Mesothelial cell of epicardium (in vitro differentiated cells): ENCODE results near the gene FCHSD1. TPM values are rescaled to one million over a fixed set of nuclear protein-coding genes. Genes with fewer than 3 reads are reported as not detected.
"Not testable (repeated sequence)": the region's sequence is repeated elsewhere in the genome, so short reads cannot be mapped to it uniquely, and the experiment has no call there.

Source experiments
- DNase-seq, 2 experiments: peaks; one replicate each; pipeline ENCODE4 v3.0.0; 2021; ENCODE audit warnings: low spot score in 2 of 2; ENCODE audit not compliant: unreplicated experiment in 2 of 2
- H3K27ac Mint-ChIP-seq: 2 replicates; pipeline ENCODE4 v1.8.0; 2021; ENCODE audit warnings: mixed read lengths
- H3K27me3 Mint-ChIP-seq: 2 replicates; pipeline ENCODE4 v1.8.0; 2021; ENCODE audit warnings: low read depth, mixed read lengths
- H3K36me3 Mint-ChIP-seq: 2 replicates; pipeline ENCODE4 v1.8.0; 2021; ENCODE audit warnings: mixed read lengths
- H3K4me1 Mint-ChIP-seq: 2 replicates; pipeline ENCODE4 v1.8.0; 2021; ENCODE audit warnings: mixed read lengths
- H3K4me3 Mint-ChIP-seq: 2 replicates; pipeline ENCODE4 v1.8.0; 2021; ENCODE audit warnings: mild to moderate bottlenecking, moderate library complexity, mixed read lengths
- H3K9me3 Mint-ChIP-seq: 2 replicates; pipeline ENCODE4 v1.8.0; 2021; ENCODE audit warnings: mixed read lengths
- total RNA-seq: library from RNA; stranded (reverse); gene quantifications from 3 replicates; pipeline ENCODE4 v1.2.1, GENCODE V29; 2021
- TF ChIP-seq, protein P1 (sequence below): fragments of 200-600 bp; sonication (generic); IDR thresholded peaks from one replicate; pipeline ENCODE4 v1.5.0; 2021; ENCODE audit warnings: antibody characterized with exemption; ENCODE audit not compliant: unreplicated experiment

The FCHSD1 gene
- total RNA-seq, 1 donor from 2014 or later, result 48.6 TPM

DNA sequence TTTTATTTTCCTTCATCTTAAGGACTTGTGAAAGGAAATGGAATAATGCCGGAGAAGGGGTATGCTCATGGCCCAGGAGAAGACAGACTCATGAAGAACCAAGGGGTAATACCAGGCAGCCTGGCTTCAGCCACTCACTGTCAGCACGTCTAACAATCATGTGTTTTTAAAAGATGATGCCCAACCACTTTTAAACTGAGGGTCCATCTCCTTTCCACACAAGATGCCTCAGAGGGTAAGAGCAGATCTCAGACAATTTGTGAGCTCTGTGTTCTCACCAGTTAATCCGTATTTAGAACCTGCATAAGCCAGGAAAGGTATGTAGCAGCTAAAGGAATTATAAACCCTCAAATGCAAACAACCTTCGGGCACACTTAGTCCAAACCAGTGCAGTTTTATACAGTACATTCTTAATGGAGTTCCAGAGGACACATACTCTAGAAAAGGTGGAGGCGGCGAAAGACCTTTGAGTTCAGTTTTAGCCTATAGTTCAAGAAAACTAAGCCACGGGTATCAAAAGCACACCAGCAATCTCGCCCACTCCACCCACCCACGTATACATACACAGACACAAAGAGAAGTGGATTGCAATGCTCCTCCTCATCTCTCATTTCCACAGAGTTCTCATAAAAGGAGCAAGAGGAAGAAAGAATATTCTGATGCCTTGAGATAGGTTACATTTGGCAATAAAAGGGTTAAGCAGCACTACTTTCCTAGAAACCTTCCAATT lies 35.1 kb downstream of the FCHSD1 start:
- Mint-ChIP-seq H3K9me3 (no peaks in the 10 kb centered on the region), H3K4me3 (no peak overlapping the region), H3K4me1 (peaks cover 24% of the 10 kb centered on the region), H3K27me3 (no peaks in the 10 kb centered on the region), H3K36me3 (peaks cover 3% of the 10 kb centered on the region), H3K27ac (no peak overlapping the region)
- TF ChIP-seq, protein P1, sequence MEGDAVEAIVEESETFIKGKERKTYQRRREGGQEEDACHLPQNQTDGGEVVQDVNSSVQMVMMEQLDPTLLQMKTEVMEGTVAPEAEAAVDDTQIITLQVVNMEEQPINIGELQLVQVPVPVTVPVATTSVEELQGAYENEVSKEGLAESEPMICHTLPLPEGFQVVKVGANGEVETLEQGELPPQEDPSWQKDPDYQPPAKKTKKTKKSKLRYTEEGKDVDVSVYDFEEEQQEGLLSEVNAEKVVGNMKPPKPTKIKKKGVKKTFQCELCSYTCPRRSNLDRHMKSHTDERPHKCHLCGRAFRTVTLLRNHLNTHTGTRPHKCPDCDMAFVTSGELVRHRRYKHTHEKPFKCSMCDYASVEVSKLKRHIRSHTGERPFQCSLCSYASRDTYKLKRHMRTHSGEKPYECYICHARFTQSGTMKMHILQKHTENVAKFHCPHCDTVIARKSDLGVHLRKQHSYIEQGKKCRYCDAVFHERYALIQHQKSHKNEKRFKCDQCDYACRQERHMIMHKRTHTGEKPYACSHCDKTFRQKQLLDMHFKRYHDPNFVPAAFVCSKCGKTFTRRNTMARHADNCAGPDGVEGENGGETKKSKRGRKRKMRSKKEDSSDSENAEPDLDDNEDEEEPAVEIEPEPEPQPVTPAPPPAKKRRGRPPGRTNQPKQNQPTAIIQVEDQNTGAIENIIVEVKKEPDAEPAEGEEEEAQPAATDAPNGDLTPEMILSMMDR, result no peak
- DNase-seq, result no peak

DNA sequence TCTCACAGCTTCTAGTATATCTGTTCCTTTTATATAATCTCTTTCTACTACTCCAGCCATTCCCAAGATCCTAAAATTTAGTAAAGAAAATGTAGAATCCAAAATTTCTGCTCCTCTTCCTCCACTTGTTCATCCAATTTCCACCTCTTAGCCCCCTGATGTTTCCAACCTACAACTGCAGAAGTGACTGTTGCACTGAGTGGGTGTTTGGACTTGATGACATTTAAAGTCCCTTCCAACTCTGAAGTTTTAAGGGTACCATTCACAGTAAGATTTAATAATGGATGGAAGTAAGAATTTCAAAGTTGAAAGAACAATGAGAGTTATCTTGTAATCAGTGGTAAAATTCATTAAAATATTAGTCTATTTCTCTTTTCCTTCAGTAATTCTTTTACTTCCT lies 37.9 kb downstream of the FCHSD1 start:
- Mint-ChIP-seq H3K4me1 (peaks cover 22% of the 10 kb centered on the region), H3K36me3 (peaks cover 3% of the 10 kb centered on the region), H3K27me3 (no peaks in the 10 kb centered on the region), H3K4me3 (no peak overlapping the region), H3K27ac (no peak overlapping the region), H3K9me3 (no peaks in the 10 kb centered on the region)
- no peak for DNase-seq
- TF ChIP-seq, protein P1, result no peak

DNA sequence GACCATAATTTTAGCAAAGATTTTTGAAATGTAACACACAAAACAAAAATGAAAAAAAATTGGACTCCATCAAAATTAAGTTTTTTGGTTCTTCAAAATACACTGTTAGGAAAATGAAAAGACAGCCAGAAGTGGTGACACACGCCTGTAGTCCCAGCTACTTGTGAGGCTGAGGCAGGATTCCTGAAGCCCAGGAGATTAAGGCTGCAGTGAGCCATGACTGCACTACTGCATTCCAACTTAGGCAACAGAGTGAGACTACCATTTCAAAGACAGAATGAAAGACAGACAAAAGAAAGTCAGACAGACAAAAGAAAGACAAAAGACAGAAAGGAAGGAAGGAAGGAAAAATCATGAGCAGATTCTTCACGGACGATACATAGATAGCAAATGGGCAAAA lies 39.9 kb downstream of the FCHSD1 start:
- Mint-ChIP-seq H3K4me3 (no peak overlapping the region), H3K4me1 (peaks cover 7% of the 10 kb centered on the region), H3K36me3 (peaks cover 3% of the 10 kb centered on the region), H3K27ac (no peak overlapping the region), H3K27me3 (no peaks in the 10 kb centered on the region), H3K9me3 (no peaks in the 10 kb centered on the region)
- DNase-seq, result no peak
- TF ChIP-seq, protein P1, result no peak

GRCh38 chr5:141609921-141610320 lies 41.3 kb downstream of the FCHSD1 start:
- not testable (repeated sequence) for DNase-seq, H3K27ac Mint-ChIP-seq, H3K27me3 Mint-ChIP-seq, H3K9me3 Mint-ChIP-seq, H3K4me3 Mint-ChIP-seq, H3K36me3 Mint-ChIP-seq
- H3K4me1 Mint-ChIP-seq, result peaks cover 13% of the 10 kb centered on the region

DNA sequence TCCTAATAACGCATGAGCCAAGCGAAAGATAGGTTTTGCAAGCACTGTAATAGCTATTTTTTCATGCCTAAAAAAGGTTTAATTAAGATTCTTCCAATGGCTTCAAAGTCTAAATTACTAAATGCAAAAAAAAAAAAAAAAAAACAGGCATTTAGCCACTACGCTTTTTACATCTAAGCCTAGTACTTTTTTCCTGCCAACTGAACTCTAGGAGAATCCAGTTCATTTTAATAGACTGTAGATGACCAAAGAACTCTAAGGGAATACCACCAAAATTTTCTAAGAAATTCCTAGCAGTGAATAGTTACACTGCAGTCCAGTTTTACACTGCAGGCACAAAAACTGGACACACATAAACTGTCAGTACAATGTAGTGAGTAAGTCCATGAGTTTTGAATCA lies 42.2 kb downstream of the FCHSD1 start:
- H3K27ac Mint-ChIP-seq, result no peak overlapping the region
- H3K4me3 Mint-ChIP-seq, result no peak overlapping the region
- TF ChIP-seq, protein P1, result no peak
- H3K36me3 Mint-ChIP-seq, result no peaks in the 10 kb centered on the region
- no peaks in the 10 kb centered on the region for H3K9me3 Mint-ChIP-seq
- H3K4me1 Mint-ChIP-seq, result peaks cover 16% of the 10 kb centered on the region
- no peaks in the 10 kb centered on the region for H3K27me3 Mint-ChIP-seq
- no peak for DNase-seq

DNA sequence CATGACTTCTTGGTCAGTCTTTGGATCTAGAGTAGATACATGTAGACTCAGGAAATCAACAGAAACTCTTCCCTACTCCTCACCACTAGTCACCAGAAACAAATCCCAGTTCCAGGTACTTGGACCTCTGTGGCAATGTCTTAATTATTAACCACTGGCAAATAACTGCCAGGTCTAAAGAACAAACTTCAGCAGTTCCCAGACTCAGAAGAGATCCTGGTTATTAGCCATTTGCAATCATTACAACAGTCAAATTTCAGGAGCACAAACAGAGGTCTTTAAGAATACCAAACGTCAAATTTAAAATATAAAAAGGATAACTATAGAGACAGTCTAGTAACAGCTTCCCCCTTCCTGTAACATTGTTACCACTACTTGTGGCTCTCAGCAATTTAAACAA lies 42.7 kb downstream of the FCHSD1 start:
- no peak for DNase-seq
- peaks cover 16% of the 10 kb centered on the region for H3K4me1 Mint-ChIP-seq

More for the DNA sequence above, 42.7 kb downstream of the FCHSD1 start:
- Mint-ChIP-seq H3K36me3 (no peaks in the 10 kb centered on the region), H3K9me3 (no peaks in the 10 kb centered on the region), H3K27me3 (no peaks in the 10 kb centered on the region), H3K4me3 (no peak overlapping the region), H3K27ac (no peak overlapping the region)
- TF ChIP-seq, protein P1, result no peak
